Measurements from ENCODE around the gene THADA. TPM values are rescaled to one million over a fixed set of nuclear protein-coding genes. Genes with fewer than 3 reads are reported as not detected.

THADA gene
- total RNA-seq, 1 experiment from 2014 or later, result 20.1 TPM

- H3K14ac ChIP-seq (ENCODE audit: insufficient read depth, low read length), result no peak overlapping the region; the same call in 1 of the 2 replicates
- H4K91ac ChIP-seq (ENCODE audit: insufficient read length, low read depth, low read length), result no peak overlapping the region
- H3K27ac ChIP-seq (ENCODE audit: insufficient read length, low read depth, low read length), result no peak overlapping the region
- no peak overlapping the region for H3K4me2 ChIP-seq (ENCODE audit: insufficient read depth, insufficient read length, low read length)
- no peak overlapping the region for H3K9ac ChIP-seq (ENCODE audit: extremely low read depth, insufficient read length, low read length)
- no peak overlapping the region for H3K56ac ChIP-seq (ENCODE audit: insufficient read length, low read depth, low read length)
- Mint-ChIP-seq H3K27me3 (ENCODE audit: low read depth) (no peaks in the 10 kb centered on the region), H3K36me3 (ENCODE audit: insufficient read depth in 1 of 3, low read depth in 3 of 3) (no peaks in the 10 kb centered on the region; a peak in 1 of 7 replicates), H3K9me3 (no peaks in the 10 kb centered on the region), H3K4me1 (peaks cover 18 to 29% of the 10 kb centered on the region in 2 experiments), H3K27ac (no peak overlapping the region), H3K4me3 (no peak overlapping the region)
- H2AFZ ChIP-seq (ENCODE audit: low read length), result no peak overlapping the region
- H3K79me1 ChIP-seq (ENCODE audit: insufficient read depth, low read depth, low read length, poor library complexity, severe bottlenecking), result no peaks in the 10 kb centered on the region
- no CpG with 5 or more reads among the region's 11 CpGs for WGBS (ENCODE audit: extremely low coverage, insufficient read length, low lambda C conversion rate)
- H2BK5ac ChIP-seq (ENCODE audit: insufficient read length, low read length), result no peak overlapping the region
- no peak for DNase-seq
- H2BK20ac ChIP-seq (ENCODE audit: low read depth, low read length, poor library complexity, severe bottlenecking), result no peak overlapping the region
- H3K9me3 ChIP-seq (ENCODE audit: control insufficient read depth, low read depth, low read length), result no peaks in the 10 kb centered on the region
- H3K27me3 ChIP-seq (ENCODE audit: insufficient read depth, low read length), result no peaks in the 10 kb centered on the region
- H3K4me1 ChIP-seq (ENCODE audit: insufficient read depth, low read length), result no peaks in the 10 kb centered on the region; the same call in 1 of the 2 replicates
- H4K8ac ChIP-seq (replicated peaks; ENCODE audit: insufficient read length, low read depth, low read length), result no peak overlapping the region
- H3K23ac ChIP-seq (ENCODE audit: insufficient read length, low read depth, low read length), result no peak overlapping the region
- no peak overlapping the region for H4K5ac ChIP-seq (ENCODE audit: insufficient read length, low read depth, low read length)
- no peak overlapping the region for H3K4ac ChIP-seq (ENCODE audit: low read depth, low read length)
- no peak overlapping the region for H3T11ph ChIP-seq (ENCODE audit: low read length)
- TF ChIP-seq CTCF (conservative IDR thresholded peaks at IDR 0.05), result no peak
- H2BK15ac ChIP-seq (ENCODE audit: low read depth, low read length), result no peak overlapping the region
- no peak overlapping the region for H2BK12ac ChIP-seq (ENCODE audit: insufficient read length, low read depth, low read length)
- H3K18ac ChIP-seq (ENCODE audit: insufficient read length, low read depth, low read length), result peak overlapping the region; percentile 19
- H4K20me1 ChIP-seq (ENCODE audit: control insufficient read depth, insufficient read depth, insufficient read length), result no peaks in the 10 kb centered on the region
- no peak overlapping the region for H2AK5ac ChIP-seq (ENCODE audit: insufficient read length, low read length)
- H2BK120ac ChIP-seq (ENCODE audit: low read depth, low read length, poor library complexity, severe bottlenecking), result no peak overlapping the region
- H3K79me2 ChIP-seq (ENCODE audit: insufficient read depth, low read length), result no peaks in the 10 kb centered on the region
- no peaks in the 10 kb centered on the region for H3K23me2 ChIP-seq (ENCODE audit: insufficient read length, low read depth, low read length, poor library complexity, severe bottlenecking)
These were observed 392.5 kb downstream of the THADA start for GRCh38 chr2:43203373-43203772.

All from H9 (cell line).